CD8-positive, alpha-beta memory T cell (primary cell): ENCODE data around the gene TMSB15A. TPM values are rescaled to one million over a fixed set of nuclear protein-coding genes. Genes with fewer than 3 reads are reported as not detected.
"Not testable (repeated sequence)": the region's sequence is repeated elsewhere in the genome, so short reads cannot be mapped to it uniquely, and the experiment has no call there.

Experiments
- CTCF ChIA-PET: fragments of 350-600 bp; sonication (Branson Sonifier 250); formaldehyde crosslinking; loops from one replicate; lab custom pipeline; 2021; ENCODE audit warnings: antibody characterized with exemption; lab: Charles Lee
- POLR2A ChIA-PET: fragments of 350-600 bp; sonication (Branson Sonifier 250); formaldehyde crosslinking; loops from one replicate; lab custom pipeline; 2021; ENCODE audit warnings: antibody characterized with exemption; lab: Charles Lee
- DNase-seq, 5 donors: peaks; one replicate each; pipeline versions ENCODE4 v3.0.0 to v3.0.0-alpha.2; 2020 to 2022; ENCODE audit warnings: mixed read lengths in 1 of 5
- H3K27ac ChIP-seq: one replicate; pipeline ENCODE4 v1.7.0; 2013; ENCODE audit warnings: low read depth, mild to moderate bottlenecking, low read length, moderate library complexity
- H3K27me3 ChIP-seq: 2 replicates; pipeline ENCODE4 v1.7.0; 2013; ENCODE audit warnings: low read length, mild to moderate bottlenecking; ENCODE audit not compliant: insufficient read depth, poor library complexity, severe bottlenecking
- H3K36me3 ChIP-seq: 2 replicates; pipeline ENCODE4 v1.7.0; 2013; ENCODE audit warnings: mild to moderate bottlenecking, low read length, moderate library complexity; ENCODE audit not compliant: insufficient read depth
- H3K4me1 ChIP-seq: 2 replicates; pipeline ENCODE4 v1.7.0; 2013; ENCODE audit warnings: mild to moderate bottlenecking, low read length, moderate library complexity; ENCODE audit not compliant: insufficient read depth
- H3K4me3 ChIP-seq: 2 replicates; pipeline ENCODE4 v1.7.0; 2013; ENCODE audit warnings: mild to moderate bottlenecking, low read length
- H3K9me3 ChIP-seq: 2 replicates; pipeline ENCODE4 v1.7.0; 2013; ENCODE audit warnings: mild to moderate bottlenecking, low read length
- H3K27ac Mint-ChIP-seq, 8 donors: one replicate each; pipeline ENCODE4 v1.8.0; 2020 to 2021; ENCODE audit warnings: mixed read lengths in 8 of 8, mild to moderate bottlenecking in 6 of 8, inconsistent platforms in 3 of 8, moderate library complexity in 3 of 8
- H3K27me3 Mint-ChIP-seq, 2 donors: one replicate each; pipeline ENCODE4 v1.8.0; 2020 to 2021; ENCODE audit warnings: mixed read lengths in 2 of 2, mild to moderate bottlenecking in 1 of 2, moderate library complexity in 1 of 2
- H3K36me3 Mint-ChIP-seq, 3 donors: one replicate each; pipeline ENCODE4 v1.8.0; 2020 to 2021; ENCODE audit warnings: mixed read lengths in 3 of 3, inconsistent platforms in 1 of 3, mild to moderate bottlenecking in 1 of 3
- H3K4me1 Mint-ChIP-seq, 3 donors: one replicate each; pipeline ENCODE4 v1.8.0; 2020 to 2021; ENCODE audit warnings: mixed read lengths in 3 of 3, inconsistent platforms in 1 of 3, mild to moderate bottlenecking in 1 of 3
- H3K4me3 Mint-ChIP-seq, 7 donors: one replicate each; pipeline ENCODE4 v1.8.0; 2020 to 2021; ENCODE audit warnings: mixed read lengths in 7 of 7, mild to moderate bottlenecking in 6 of 7, moderate library complexity in 4 of 7, inconsistent platforms in 2 of 7
- H3K9me3 Mint-ChIP-seq, 5 donors: one replicate each; pipeline ENCODE4 v1.8.0; 2020 to 2022; ENCODE audit warnings: mixed read lengths in 5 of 5, mild to moderate bottlenecking in 3 of 5, moderate library complexity in 2 of 5, inconsistent platforms in 1 of 5
- polyA plus RNA-seq: library from polyadenylated mRNA; unstranded; fragments of 300-500 nt; fragmentation: Illumina TruSeq; gene quantifications from one replicate; pipeline ENCODE4 v1.2.3, GENCODE V29; 2021
- total RNA-seq, 2 experiments: library from RNA; stranded (reverse); gene quantifications; one replicate each; pipeline ENCODE4 v1.2.3, GENCODE V29; 2021

TMSB15A gene
- under 1 TPM; 0.33 to 0.49 TPM for total RNA-seq
- not detected for polyA plus RNA-seq

DNA sequence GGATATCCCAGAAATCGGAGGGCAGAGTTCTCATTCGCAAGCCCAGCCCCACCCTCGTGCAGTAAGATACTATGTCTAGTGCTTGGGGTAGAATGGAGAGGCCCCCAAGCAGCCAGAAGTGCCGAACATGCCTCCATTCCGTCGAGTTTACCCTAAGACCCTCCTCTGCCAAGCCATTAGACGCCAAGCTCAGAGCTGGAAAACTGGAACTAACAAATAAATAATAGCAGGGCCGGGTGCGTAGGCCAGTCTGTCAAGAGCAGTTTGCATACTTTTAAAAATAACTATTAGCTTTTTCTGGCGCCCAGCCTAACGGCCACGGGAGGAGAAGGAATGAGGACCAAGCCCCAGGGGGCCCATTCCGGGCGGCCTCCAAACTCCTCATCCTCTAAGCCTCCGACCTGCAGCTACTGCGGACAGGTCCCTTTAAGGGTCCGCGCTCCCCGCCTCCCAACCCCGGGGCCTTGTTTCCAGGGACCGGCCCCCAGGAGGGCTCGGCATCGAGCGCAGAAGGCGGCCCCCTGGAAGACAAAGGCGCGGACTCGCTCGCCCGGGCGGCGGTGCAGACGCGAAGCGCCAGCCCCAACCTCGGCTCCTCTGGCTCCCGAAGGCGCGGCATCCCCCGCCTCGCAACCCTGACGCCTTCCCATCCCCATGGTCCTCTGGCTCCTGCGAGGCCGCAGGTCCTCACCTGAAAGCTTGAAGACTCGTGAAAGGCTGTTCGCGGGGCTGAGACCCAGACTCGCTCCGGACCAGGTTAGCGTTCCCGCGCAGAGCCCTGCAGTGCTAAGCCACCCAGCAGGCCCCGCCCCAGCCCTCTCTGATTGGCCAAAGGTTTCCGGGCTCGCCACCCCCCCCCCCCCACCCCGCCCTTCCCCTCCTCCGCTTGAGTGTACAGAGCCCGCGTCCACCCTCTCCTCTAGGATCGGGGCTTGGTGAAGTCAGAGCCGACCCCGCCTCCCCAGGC lies at the start of gene TMSB15A:
Gene TMSB15A, minus strand, starts transcription at position 765 of the 967 bp plus-strand sequence.
- POLR2A ChIA-PET = no interaction called here
- peaks cover 3 to 7% (median 3%) of the 10 kb centered on the region in 3 donors for H3K4me1 Mint-ChIP-seq
- no peak within 1 kb of the TSS for H3K27ac Mint-ChIP-seq
- H3K4me3 Mint-ChIP-seq = peak within 1 kb of the TSS in 6 of 7 donors; percentile 60 to 82 (median 69)
- Histone ChIP-seq H3K4me1 (peaks cover 4% of the 10 kb centered on the region), H3K9me3 (no peaks in the 10 kb centered on the region), H3K27ac (no peak within 1 kb of the TSS), H3K36me3 (no peaks in the 10 kb centered on the region), H3K4me3 (no peak within 1 kb of the TSS), H3K27me3 (peaks cover 4% of the 10 kb centered on the region)
- no peaks in the 10 kb centered on the region for H3K36me3 Mint-ChIP-seq
- peaks cover 17 to 50% of the 10 kb centered on the region in 2 donors for H3K27me3 Mint-ChIP-seq
- peaks cover 0 to 2% (median 0%) of the 10 kb centered on the region in 5 donors for H3K9me3 Mint-ChIP-seq
- DNase-seq = peak; percentile 22 to 50 (median 32)
- CTCF ChIA-PET = no interaction called here

DNA sequence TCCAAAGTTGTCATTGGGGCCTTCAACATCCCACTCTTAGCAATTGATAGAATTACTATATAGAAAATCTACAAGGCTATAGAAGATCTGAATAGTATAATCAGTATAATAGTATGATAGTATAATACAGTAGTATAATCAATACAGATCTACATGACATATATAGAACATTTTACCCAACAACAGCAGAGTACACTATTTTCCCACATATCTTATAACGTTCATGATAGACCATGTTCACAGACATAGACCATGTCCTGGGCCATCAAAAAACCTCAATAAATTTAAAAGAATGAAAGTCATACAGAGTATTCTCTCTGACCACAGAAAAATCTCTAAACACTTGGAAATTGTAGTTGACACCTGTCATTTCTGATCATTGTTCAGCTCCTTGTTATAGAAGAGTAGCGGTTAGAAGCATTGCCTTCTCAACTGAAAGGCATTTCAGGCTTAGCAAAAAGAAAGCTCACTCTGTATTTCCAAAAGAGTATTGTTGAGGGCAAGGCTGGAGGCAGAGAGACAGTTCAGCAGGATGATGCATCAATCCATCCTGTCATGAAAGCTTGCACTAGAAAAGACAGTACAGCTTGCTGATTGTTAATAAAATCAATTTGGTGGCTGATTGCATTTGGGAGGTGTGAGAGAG lies 44.0 kb upstream of the TMSB15A start:
- H3K27ac Mint-ChIP-seq = no peak overlapping the region
- ChIA-PET CTCF (no interaction called here), POLR2A (no interaction called here)
- no peaks in the 10 kb centered on the region for H3K27me3 ChIP-seq
- no peaks in the 10 kb centered on the region for H3K9me3 ChIP-seq
- H3K36me3 Mint-ChIP-seq = no peaks in the 10 kb centered on the region
- no peaks in the 10 kb centered on the region for H3K36me3 ChIP-seq
- DNase-seq = no peak
- H3K4me1 ChIP-seq = no peaks in the 10 kb centered on the region
- no peaks in the 10 kb centered on the region for H3K4me1 Mint-ChIP-seq
- H3K9me3 Mint-ChIP-seq = no peaks in the 10 kb centered on the region
- H3K27ac ChIP-seq = no peak overlapping the region
- no peak overlapping the region for H3K4me3 ChIP-seq
- peaks cover 4 to 7% of the 10 kb centered on the region in 2 donors for H3K27me3 Mint-ChIP-seq
- no peak overlapping the region for H3K4me3 Mint-ChIP-seq

DNA sequence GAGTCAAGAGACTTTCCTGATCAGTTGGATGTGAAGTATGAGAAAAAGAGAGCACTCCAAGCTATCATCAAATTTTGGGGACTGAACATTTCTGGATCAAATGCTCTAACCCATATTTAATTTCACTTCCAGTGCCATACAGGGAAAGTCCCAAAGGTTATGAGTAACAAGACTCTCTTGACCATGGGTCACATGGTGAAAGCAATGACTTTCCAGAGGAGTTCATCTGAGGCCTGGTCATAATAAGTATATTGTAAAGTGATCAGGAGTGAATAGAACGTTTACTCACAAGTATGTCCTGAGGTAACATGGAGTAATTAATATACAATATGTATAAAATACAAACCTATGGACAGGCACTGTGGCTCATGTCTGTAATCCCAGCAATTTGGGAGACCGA lies 42.1 kb upstream of the TMSB15A start:
- H3K36me3 Mint-ChIP-seq = no peaks in the 10 kb centered on the region
- CTCF ChIA-PET = interaction anchor here (0.6 kb wide), 1 partner anchor 112 kb away, joined by 3 read pairs; no protein-coding TSS in a partner anchor
- POLR2A ChIA-PET = no interaction called here

DNA sequence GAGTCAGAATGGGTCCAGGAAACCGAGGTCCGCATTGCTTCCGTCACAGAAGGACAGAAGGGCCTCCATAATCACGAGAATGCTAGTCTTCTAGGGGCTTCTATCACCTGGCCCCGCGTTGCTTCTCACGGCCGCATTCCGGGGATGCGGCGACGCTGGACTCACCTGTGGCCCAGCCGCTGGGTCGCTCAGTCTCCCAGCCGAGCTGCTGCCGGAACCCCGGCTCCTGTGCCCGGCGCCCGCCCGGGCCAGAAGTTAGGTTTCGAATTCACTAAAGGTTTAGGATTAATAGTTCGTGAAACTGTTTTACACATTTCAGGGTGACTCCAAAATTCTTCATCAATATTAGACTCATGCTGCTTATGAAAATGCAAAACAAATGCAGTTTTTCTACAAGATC lies 31.7 kb upstream of the TMSB15A start:
- Histone ChIP-seq H3K27me3 (no peaks in the 10 kb centered on the region), H3K4me1 (no peaks in the 10 kb centered on the region), H3K27ac (no peak overlapping the region), H3K9me3 (no peaks in the 10 kb centered on the region), H3K36me3 (no peaks in the 10 kb centered on the region), H3K4me3 (no peak overlapping the region)
- CTCF ChIA-PET = no interaction called here
- H3K27me3 Mint-ChIP-seq = peaks cover 9 to 11% of the 10 kb centered on the region in 2 donors
- no peak overlapping the region for H3K4me3 Mint-ChIP-seq
- no peaks in the 10 kb centered on the region for H3K9me3 Mint-ChIP-seq
- no peak for DNase-seq
- no peaks in the 10 kb centered on the region for H3K36me3 Mint-ChIP-seq
- no peak overlapping the region for H3K27ac Mint-ChIP-seq
- H3K4me1 Mint-ChIP-seq = peaks cover 0 to 4% (median 3%) of the 10 kb centered on the region in 3 donors
- POLR2A ChIA-PET = no interaction called here

More for the DNA sequence above, 42.1 kb upstream of the TMSB15A start:
- peaks cover 4 to 6% of the 10 kb centered on the region in 2 donors for H3K27me3 Mint-ChIP-seq
- no peak overlapping the region for H3K27ac ChIP-seq
- no peaks in the 10 kb centered on the region for H3K9me3 ChIP-seq
- no peak overlapping the region for H3K27ac Mint-ChIP-seq
- H3K9me3 Mint-ChIP-seq = no peaks in the 10 kb centered on the region
- no peaks in the 10 kb centered on the region for H3K27me3 ChIP-seq
- H3K4me3 ChIP-seq = no peak overlapping the region
- DNase-seq = no peak
- no peaks in the 10 kb centered on the region for H3K36me3 ChIP-seq
- no peaks in the 10 kb centered on the region for H3K4me1 Mint-ChIP-seq
- no peaks in the 10 kb centered on the region for H3K4me1 ChIP-seq
- no peak overlapping the region for H3K4me3 Mint-ChIP-seq

- no peaks in the 10 kb centered on the region for H3K27me3 ChIP-seq
- peak in 2 of 5 donors; percentile 2 to 3 for DNase-seq
- Mint-ChIP-seq H3K4me1 (peaks cover 0 to 4% (median 3%) of the 10 kb centered on the region in 3 donors), H3K36me3 (no peaks in the 10 kb centered on the region), H3K27ac (peak overlapping the region in 4 of 8 donors; percentile 36 to 81 (median 76)), H3K27me3 (peaks cover 9 to 11% of the 10 kb centered on the region in 2 donors), H3K9me3 (no peaks in the 10 kb centered on the region), H3K4me3 (peak overlapping the region; percentile 76 to 93 (median 84))
- H3K27ac ChIP-seq = no peak overlapping the region
- no peak overlapping the region for H3K4me3 ChIP-seq
- no peaks in the 10 kb centered on the region for H3K4me1 ChIP-seq
- no peaks in the 10 kb centered on the region for H3K36me3 ChIP-seq
- CTCF ChIA-PET = no interaction called here
- H3K9me3 ChIP-seq = no peaks in the 10 kb centered on the region
- POLR2A ChIA-PET = no interaction called here
Observed at GRCh38 chrX:102546828-102547493, 30.4 kb upstream of the TMSB15A start.

DNA sequence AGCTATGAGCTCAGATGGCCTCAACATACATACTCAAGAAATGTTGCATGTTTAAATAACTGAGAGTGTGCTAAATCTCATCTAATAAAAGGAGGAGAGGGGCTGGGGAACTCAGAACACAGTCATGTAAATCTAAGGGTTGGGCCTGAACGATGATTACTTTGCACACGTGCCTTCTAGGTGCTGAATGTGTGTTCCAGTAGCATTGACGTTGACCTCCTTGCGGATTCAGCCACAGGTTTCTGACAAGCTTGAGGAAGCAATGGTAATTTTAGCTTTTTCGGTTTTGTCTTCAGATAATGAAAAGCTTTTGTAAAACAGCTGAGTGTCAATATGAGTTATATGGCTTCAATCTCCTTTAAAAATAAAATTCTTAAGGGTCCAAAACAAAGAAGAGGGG lies 29.6 kb upstream of the TMSB15A start:
- H3K27ac ChIP-seq, H3K4me1 ChIP-seq, H3K36me3 ChIP-seq, DNase-seq, H3K27ac Mint-ChIP-seq, CTCF ChIA-PET, H3K27me3 ChIP-seq, H3K4me1 Mint-ChIP-seq, H3K4me3 ChIP-seq, H3K36me3 Mint-ChIP-seq, POLR2A ChIA-PET, H3K9me3 Mint-ChIP-seq, H3K9me3 ChIP-seq: not testable (repeated sequence)
- Mint-ChIP-seq H3K27me3 (peaks cover 11 to 14% of the 10 kb centered on the region in 2 donors), H3K4me3 (peak overlapping the region in 5 of 7 donors; percentile 76 to 84 (median 83))

- Mint-ChIP-seq H3K36me3 (peaks cover 0 to 7% (median 0%) of the 10 kb centered on the region in 3 donors), H3K27me3 (peaks cover 8 to 23% of the 10 kb centered on the region in 2 donors), H3K4me3 (no peak overlapping the region), H3K9me3 (peaks cover 0 to 2% (median 2%) of the 10 kb centered on the region in 5 donors), H3K4me1 (no peaks in the 10 kb centered on the region), H3K27ac (no peak overlapping the region)
- H3K4me1 ChIP-seq = no peaks in the 10 kb centered on the region
- H3K27ac ChIP-seq = no peak overlapping the region
- H3K9me3 ChIP-seq = no peaks in the 10 kb centered on the region
- ChIA-PET POLR2A (no interaction called here), CTCF (no interaction called here)
- H3K36me3 ChIP-seq = no peaks in the 10 kb centered on the region
- no peak for DNase-seq
- H3K4me3 ChIP-seq = no peak overlapping the region
- H3K27me3 ChIP-seq = no peaks in the 10 kb centered on the region
Observed at GRCh38 chrX:102535958-102536357, 19.4 kb upstream of the TMSB15A start.
